ENCODE measurements around the gene MR1. TPM values are rescaled to one million over a fixed set of nuclear protein-coding genes. Genes with fewer than 3 reads are reported as not detected.

MR1 gene
- total and polyA plus RNA-seq, 9 of the 15 experiments (the other 6 are each of a cell fraction or from before 2014, with no cell fraction given), result 9.7 to 21.7 (median 15.6) TPM

- no peak for TF ChIP-seq MGA (IDR thresholded peaks at IDR 0.05)
- TF ChIP-seq DEAF1 (CRISPR knock-in tag; IDR thresholded peaks at IDR 0.05), result 0 out of 2 replicates have a peak, but pooled peaks have one; percentile 28
- no peak for TF ChIP-seq NCOA2 (IDR thresholded peaks at IDR 0.05; ENCODE audit: partially characterized antibody in 2 of 2)
- TF ChIP-seq BHLHE40 (IDR thresholded peaks at IDR 0.05; ENCODE audit: low read length), result peak; percentile 33; the same call in 1 of the 2 replicates
- TF ChIP-seq CAMTA2 (CRISPR knock-in tag; conservative IDR thresholded peaks at IDR 0.05), result no peak
- no peak for TF ChIP-seq ATF3 (IDR thresholded peaks at IDR 0.05)
- TF ChIP-seq ATF3 (CRISPR knock-in tag; conservative IDR thresholded peaks at IDR 0.05), result no peak
- TF ChIP-seq SOX6 (IDR thresholded peaks at IDR 0.05), result peak; percentile 16; the same call in 1 of the 2 replicates
- no peak for TF ChIP-seq PBX2 (CRISPR knock-in tag; IDR thresholded peaks at IDR 0.05; ENCODE audit: low read depth)
- no peak for TF ChIP-seq PBX2 (tag; conservative IDR thresholded peaks at IDR 0.05; ENCODE audit: low read depth)
These were observed at the start of gene MR1 (continued) for GRCh38 chr1:181033799-181034451.
